Astrocyte (in vitro differentiated cells and primary cell): ENCODE measurements around the gene PHEX. TPM values are rescaled to one million over a fixed set of nuclear protein-coding genes. Genes with fewer than 3 reads are reported as not detected.

Experiments used
- DNase-seq: peaks from one replicate; pipeline ENCODE4 v3.0.0-alpha.2; 2010; ENCODE audit warnings: low read depth
- FAIRE-seq: peaks from 2 replicates; lab custom pipeline; 2011; peaks lifted over from hg19 to GRCh38; lab: Jason Lieb, UNC
- H2AFZ ChIP-seq: 2 replicates; pipeline ENCODE4 v1.6.0; 2012; ENCODE audit warnings: low read depth, low read length, inconsistent platforms
- H3K27ac ChIP-seq: 2 replicates; pipeline ENCODE4 v1.5.1; 2011; ENCODE audit warnings: low read depth, low read length, inconsistent platforms
- H3K27me3 ChIP-seq: 2 replicates; pipeline ENCODE4 v1.6.0; 2011; ENCODE audit warnings: low read length, inconsistent platforms; ENCODE audit not compliant: insufficient read depth
- H3K36me3 ChIP-seq: 2 replicates; pipeline ENCODE4 v1.5.1; 2011; ENCODE audit warnings: low read length, inconsistent platforms; ENCODE audit not compliant: insufficient read depth
- H3K4me1 ChIP-seq: 2 replicates; pipeline ENCODE4 v1.5.1; 2011; ENCODE audit warnings: low read length, inconsistent platforms; ENCODE audit not compliant: insufficient read depth
- H3K4me2 ChIP-seq: 2 replicates; pipeline ENCODE4 v1.6.0; 2012; ENCODE audit warnings: low read length, inconsistent platforms
- H3K4me3 ChIP-seq: 2 replicates; pipeline ENCODE4 v1.5.1; 2011; ENCODE audit warnings: low read depth, mild to moderate bottlenecking, low read length, inconsistent platforms; ENCODE audit not compliant: insufficient read depth
- H3K79me2 ChIP-seq: 2 replicates; pipeline ENCODE4 v1.6.0; 2012; ENCODE audit warnings: mild to moderate bottlenecking, low read length, inconsistent platforms; ENCODE audit not compliant: insufficient read depth
- H3K9ac ChIP-seq: 2 replicates; pipeline ENCODE4 v1.6.0; 2012; ENCODE audit warnings: mild to moderate bottlenecking, low read length, inconsistent platforms
- H3K9me3 ChIP-seq: 2 replicates; pipeline ENCODE4 v1.5.1; 2012; ENCODE audit warnings: low read depth, mild to moderate bottlenecking, low read length, inconsistent platforms; ENCODE audit not compliant: insufficient read depth
- H4K20me1 ChIP-seq: 2 replicates; pipeline ENCODE4 v1.6.0; 2012; ENCODE audit warnings: low read length, inconsistent platforms; ENCODE audit not compliant: insufficient read depth
- H3K27ac Mint-ChIP-seq: one replicate; pipeline ENCODE4 v1.8.0; 2021; ENCODE audit warnings: mild to moderate bottlenecking, mixed read lengths; ENCODE audit not compliant: unreplicated experiment
- H3K27me3 Mint-ChIP-seq: one replicate; pipeline ENCODE4 v1.8.0; 2021; ENCODE audit warnings: low read depth, mixed read lengths; ENCODE audit not compliant: unreplicated experiment
- H3K36me3 Mint-ChIP-seq: one replicate; pipeline ENCODE4 v1.8.0; 2021; ENCODE audit warnings: low read depth, mixed read lengths; ENCODE audit not compliant: unreplicated experiment
- H3K4me1 Mint-ChIP-seq: one replicate; pipeline ENCODE4 v1.8.0; 2021; ENCODE audit warnings: low read depth, mixed read lengths; ENCODE audit not compliant: unreplicated experiment
- H3K4me3 Mint-ChIP-seq: one replicate; pipeline ENCODE4 v1.8.0; 2021; ENCODE audit warnings: mild to moderate bottlenecking, moderate library complexity, mixed read lengths; ENCODE audit not compliant: unreplicated experiment
- H3K9me3 Mint-ChIP-seq: one replicate; pipeline ENCODE4 v1.8.0; 2021; ENCODE audit warnings: mild to moderate bottlenecking, mixed read lengths; ENCODE audit not compliant: unreplicated experiment
- CTCF ChIP-seq: IDR thresholded peaks from 2 replicates; pipeline ENCODE4 v1.5.1; 2011; ENCODE audit warnings: low read depth, mild to moderate bottlenecking, inconsistent platforms, low read length, moderate library complexity; ENCODE audit not compliant: insufficient read depth
- EZH2 ChIP-seq: IDR thresholded peaks from 2 replicates; pipeline ENCODE4 v1.6.1; 2012; ENCODE audit warnings: mild to moderate bottlenecking, low read length, inconsistent platforms; ENCODE audit not compliant: insufficient read depth
- total RNA-seq: library from RNA; stranded (reverse); gene quantifications from 2 replicates; pipeline ENCODE4 v1.2.1, GENCODE V29; 2021

The PHEX gene
- total RNA-seq, 1 donor from 2014 or later: 0.36 TPM

GRCh38 chrX:22246620-22247019 lies 214.5 kb downstream of the PHEX start:
- peaks cover 8% of the 10 kb centered on the region for H3K4me1 Mint-ChIP-seq
- DNase-seq (peak; percentile 79), FAIRE-seq (no peak)
- no peaks in the 10 kb centered on the region for H3K36me3 Mint-ChIP-seq
- no peak overlapping the region for H3K4me3 Mint-ChIP-seq
- Histone ChIP-seq H3K27ac (peak overlapping the region; percentile 53), H2AFZ (no peak overlapping the region), H3K36me3 (no peaks in the 10 kb centered on the region), H3K4me1 (peaks cover 11% of the 10 kb centered on the region), H3K4me3 (no peak overlapping the region), H4K20me1 (no peaks in the 10 kb centered on the region), H3K4me2 (peak overlapping the region; percentile 50), H3K79me2 (no peaks in the 10 kb centered on the region), H3K27me3 (no peaks in the 10 kb centered on the region), H3K9me3 (no peaks in the 10 kb centered on the region), H3K9ac (no peak overlapping the region)
- H3K27ac Mint-ChIP-seq: peak overlapping the region; percentile 55
- TF ChIP-seq CTCF (no peak), EZH2 (no peak)
- no peaks in the 10 kb centered on the region for H3K9me3 Mint-ChIP-seq
- no peaks in the 10 kb centered on the region for H3K27me3 Mint-ChIP-seq

- no peak for FAIRE-seq
Observed at GRCh38 chrX:22247169-22247568, 215.0 kb downstream of the PHEX start.

More at GRCh38 chrX:22247169-22247568, 215.0 kb downstream of the PHEX start:
- H3K4me3 Mint-ChIP-seq: no peak overlapping the region
- TF ChIP-seq EZH2 (no peak), CTCF (no peak)
- DNase-seq: peak; percentile 50
- Histone ChIP-seq H3K27ac (peak overlapping the region; percentile 53), H3K36me3 (no peaks in the 10 kb centered on the region), H3K4me3 (no peak overlapping the region), H3K27me3 (no peaks in the 10 kb centered on the region), H3K79me2 (no peaks in the 10 kb centered on the region), H3K4me2 (peak overlapping the region; percentile 50), H3K9me3 (no peaks in the 10 kb centered on the region), H4K20me1 (no peaks in the 10 kb centered on the region), H2AFZ (no peak overlapping the region), H3K4me1 (peaks cover 11% of the 10 kb centered on the region), H3K9ac (no peak overlapping the region)
- H3K4me1 Mint-ChIP-seq: peaks cover 8% of the 10 kb centered on the region
- H3K36me3 Mint-ChIP-seq: no peaks in the 10 kb centered on the region
- H3K27ac Mint-ChIP-seq: peak overlapping the region; percentile 26
- no peaks in the 10 kb centered on the region for H3K9me3 Mint-ChIP-seq
- H3K27me3 Mint-ChIP-seq: no peaks in the 10 kb centered on the region
